Measurements from ENCODE around the gene TBX19. TPM values are rescaled to one million over a fixed set of nuclear protein-coding genes. Genes with fewer than 3 reads are reported as not detected.

Gene TBX19
- total RNA-seq, 4 donors from 2014 or later, result 0.50 to 1.5 (median 0.84) TPM

- Histone ChIP-seq H3K4me1 (no peaks in the 10 kb centered on the region), H3K4me3 (no peak overlapping the region), H3K27ac (no peak overlapping the region), H3K27me3 (no peaks in the 10 kb centered on the region), H3K9me3 (no peaks in the 10 kb centered on the region), H3K36me3 (no peaks in the 10 kb centered on the region)
- no peak for TF ChIP-seq CTCF (IDR thresholded peaks at IDR 0.05)
- no peak for TF ChIP-seq POLR2A (IDR thresholded peaks at IDR 0.05)
- DNase-seq, result no peak
- intact Hi-C loops (cut with DNase I), result no loop called here
- WGBS, 2 donors, result 93 to 100% methylated on average over 1 of the region's 1 CpG
Measured at GRCh38 chr1:168271636-168272035, 9.0 kb upstream of the TBX19 start.

- Histone ChIP-seq H3K9me3 (no peaks in the 10 kb centered on the region), H3K4me1 (no peaks in the 10 kb centered on the region), H3K36me3 (no peaks in the 10 kb centered on the region), H3K27ac (no peak overlapping the region), H3K27me3 (no peaks in the 10 kb centered on the region), H3K4me3 (no peak overlapping the region)
- no peak for DNase-seq
- TF ChIP-seq POLR2A (IDR thresholded peaks at IDR 0.05), result no peak
- no peak for TF ChIP-seq CTCF (IDR thresholded peaks at IDR 0.05)
- 27 to 70% methylated on average over 1 of the region's 1 CpG for WGBS, 2 donors
- intact Hi-C loops (cut with DNase I), result no loop called here
Measured at GRCh38 chr1:168273575-168273974, 7.1 kb upstream of the TBX19 start.

- no peak for TF ChIP-seq CTCF (IDR thresholded peaks at IDR 0.05)
- TF ChIP-seq POLR2A (IDR thresholded peaks at IDR 0.05), result no peak
- no peak for DNase-seq
- no peaks in the 10 kb centered on the region for H3K27me3 ChIP-seq
- no peaks in the 10 kb centered on the region for H3K9me3 ChIP-seq
- intact Hi-C loops (cut with DNase I), result no loop called here
- H3K4me3 ChIP-seq, result no peak overlapping the region
- H3K4me1 ChIP-seq, result peaks cover 0 to 11% (median 0%) of the 10 kb centered on the region in 3 donors
- H3K27ac ChIP-seq, result no peak overlapping the region
- H3K36me3 ChIP-seq, result no peaks in the 10 kb centered on the region
- WGBS, 2 donors, result 93 to 100% methylated on average over 1 of the region's 1 CpG
Measured at GRCh38 chr1:168279253-168279652, 1.4 kb upstream of the TBX19 start.

GRCh38 chr1:168281603-168282325, 1.1 kb downstream of the TBX19 start:
- no peak for TF ChIP-seq CTCF (IDR thresholded peaks at IDR 0.05)
- H3K27me3 ChIP-seq, result no peaks in the 10 kb centered on the region
- H3K4me3 ChIP-seq, result no peak overlapping the region
- H3K27ac ChIP-seq, result no peak overlapping the region
- DNase-seq, result no peak
- peaks cover 0 to 22% (median 0%) of the 10 kb centered on the region in 3 donors for H3K4me1 ChIP-seq
- 88 to 94% methylated on average over 11 of the region's 11 CpGs for WGBS, 2 donors
- H3K36me3 ChIP-seq, result no peaks in the 10 kb centered on the region
- no peaks in the 10 kb centered on the region for H3K9me3 ChIP-seq
- intact Hi-C loops (cut with DNase I), result no loop called here

- TF ChIP-seq CTCF (IDR thresholded peaks at IDR 0.05) (no peak), POLR2A (IDR thresholded peaks at IDR 0.05) (no peak)
- intact Hi-C loops (cut with DNase I), result no loop called here
- H3K27me3 ChIP-seq, result no peaks in the 10 kb centered on the region
- H3K4me3 ChIP-seq, result no peak overlapping the region
- H3K36me3 ChIP-seq, result no peaks in the 10 kb centered on the region
- no peak for DNase-seq
- peaks cover 0 to 16% (median 0%) of the 10 kb centered on the region in 3 donors for H3K4me1 ChIP-seq
- H3K9me3 ChIP-seq, result no peaks in the 10 kb centered on the region
- H3K27ac ChIP-seq, result no peak overlapping the region
Measured at GRCh38 chr1:168285521-168285790, 4.8 kb downstream of the TBX19 start.
